Pancreas (tissue), 10 donors: ENCODE data around the gene HDAC4. TPM values are rescaled to one million over a fixed set of nuclear protein-coding genes. Genes with fewer than 3 reads are reported as not detected.
"Not testable (repeated sequence)": the region's sequence is repeated elsewhere in the genome, so short reads cannot be mapped to it uniquely, and the experiment has no call there.

Source experiments
- ATAC-seq, 4 donors: fragments of 200-7000 bp; cut with Tn5 transposase; one replicate each; pipeline versions ENCODE4 v1.8.0 to v1.9.1; 2020; ENCODE audit warnings: mild to moderate bottlenecking in 4 of 4, moderate library complexity in 4 of 4
- DNase-seq, 6 donors: peaks; one replicate each; pipeline ENCODE4 v3.0.0-alpha.2; 2020
- FAIRE-seq: peaks from 2 replicates; lab custom pipeline; 2012; peaks lifted over from hg19 to GRCh38; lab: Jason Lieb, UNC
- H3K27ac ChIP-seq, 4 donors: fragments of 200-600 bp; sonication (generic); 1 replicate in 3 of 4; 2 replicates in 1 of 4; pipeline versions ENCODE4 v1.5.0 to v1.8.0; 2020
- H3K27me3 ChIP-seq, 4 donors: fragments of 200-600 bp; one replicate each; pipeline ENCODE4 v1.8.0; 2021
- H3K36me3 ChIP-seq, 3 donors: fragments of 200-600 bp; sonication (generic) in 1 of 3; one replicate each; pipeline versions ENCODE4 v1.5.0 to v1.8.0; 2020 to 2021
- H3K4me1 ChIP-seq, 3 donors: fragments of 200-600 bp; one replicate each; pipeline ENCODE4 v1.8.0; 2021
- H3K4me3 ChIP-seq, 4 donors: fragments of 200-600 bp; sonication (generic) in 2 of 4; one replicate each; pipeline versions ENCODE4 v1.5.0 to v1.8.0; 2020 to 2021
- H3K9me3 ChIP-seq, 4 donors: fragments of 200-600 bp; one replicate each; pipeline ENCODE4 v1.8.0; 2021
- CTCF ChIP-seq, 4 donors: fragments of 200-600 bp; sonication (generic) in 3 of 4; IDR thresholded peaks; one replicate each; pipeline versions ENCODE4 v1.5.0 to v1.8.0; 2021; ENCODE audit warnings: antibody characterized with exemption in 4 of 4
- WGBS, 2 donors: extraction: QIAGEN DNeasy Blood & Tissue Kit; methylation state at CpG; one replicate each; pipeline ENCODE4 v1.1.7; 2013; 5-methylcytosine and 5-hydroxymethylcytosine counted together
- intact Hi-C, 3 donors: fragments of 100-400 bp; cut with DNase I; formaldehyde crosslinking; loops; one replicate each; pipeline versions ENCODE4 v1.11.1 to v1.14.2; 2022
- polyA plus RNA-seq, 2 donors: library from polyadenylated mRNA; stranded (reverse); fragments of 200-250 nt; gene quantifications; one replicate each; pipeline ENCODE4 v1.2.3, GENCODE V29; 2013
- total RNA-seq, 6 donors: library from RNA; stranded (reverse); fragmentation: NEBNext Ultra II Directional in 4 of 6; extraction: Animal tissue kit (Norgen Biotek cat#: 25700) in 4 of 6; gene quantifications; one replicate each; pipeline versions ENCODE4 v1.2.1 to v1.2.4, GENCODE V29; 2021 to 2023
- donor health status: healthy with polysubstance abuse.
- donor health status: DM: no; HTN: no; CAD: no; lungs with moderate emphysema.
- donor health status: DM: no; HTN: no; CAD: no.
- donor health status: control.
- donor health status: control.
- donor health status: Bipolar disorder and iron deficiency.
- donor health status: DM: yes; HTN: yes; CAD: no.
- donor health status: DM: no; HTN: no; CAD: no.
- donor health status: DM: no; HTN: no; CAD: no.
- donor health status: DM: yes; HTN: yes; CAD: no.

HDAC4 gene
- total RNA-seq = 10 to 100 TPM; 14.7 to 31.8 (median 17.5) TPM
- 10 to 100 TPM in 1 of 2 donors, 1 to 10 TPM in 1; 8.2 to 12.6 TPM for polyA plus RNA-seq

- peak in 2 of 6 donors; percentile 11 to 34 for DNase-seq
- intact Hi-C loops = no loop called here
- no peak for TF ChIP-seq CTCF (IDR thresholded peaks at IDR 0.05)
- FAIRE-seq = no peak
- ATAC-seq = no peak
- Histone ChIP-seq H3K9me3 (no peaks in the 10 kb centered on the region), H3K4me1 (peaks cover 0 to 7% (median 5%) of the 10 kb centered on the region in 3 donors), H3K27me3 (no peaks in the 10 kb centered on the region), H3K27ac (peak within 1 kb of the TSS; percentile 97 to 100 (median 100)), H3K4me3 (peak within 1 kb of the TSS; percentile 50 to 77 (median 68)), H3K36me3 (no peaks in the 10 kb centered on the region)
- WGBS, 2 donors = 0 to 1% methylated on average over 17 to 78 of the region's 78 CpGs
These were observed at the start of gene HDAC4 for GRCh38 chr2:239400596-239401066. Gene HDAC4, minus strand, starts transcription at chr2:239401020. Its CDS starts 48,321 bp downstream, at chr2:239352699.

- FAIRE-seq, H3K4me1 ChIP-seq, H3K4me3 ChIP-seq, ATAC-seq, H3K27ac ChIP-seq, intact Hi-C loops, DNase-seq, H3K27me3 ChIP-seq, H3K9me3 ChIP-seq, H3K36me3 ChIP-seq: not testable (repeated sequence)
- 94% methylated on average over 23 to 32 of the region's 32 CpGs for WGBS, 2 donors
These were observed 48.6 kb upstream of the HDAC4 start for GRCh38 chr2:239449468-239449867.

GRCh38 chr2:239445771-239446524 is 45.1 kb upstream of the HDAC4 start:
- no peak overlapping the region for H3K27ac ChIP-seq
- no peak overlapping the region for H3K4me3 ChIP-seq
- intact Hi-C loops = no loop called here
- 58 to 64% methylated on average over 6 of the region's 6 CpGs for WGBS, 2 donors
- no peaks in the 10 kb centered on the region for H3K36me3 ChIP-seq
- no peak for DNase-seq
- no peaks in the 10 kb centered on the region for H3K27me3 ChIP-seq
- ATAC-seq = peak in 3 of 4 donors; percentile 28 to 50 (median 44)
- TF ChIP-seq CTCF (IDR thresholded peaks at IDR 0.05) = no peak
- no peaks in the 10 kb centered on the region for H3K9me3 ChIP-seq
- no peaks in the 10 kb centered on the region for H3K4me1 ChIP-seq
- no peak for FAIRE-seq

GRCh38 chr2:239444626-239445577 is 44.1 kb upstream of the HDAC4 start:
- Histone ChIP-seq H3K27ac (no peak overlapping the region), H3K4me3 (no peak overlapping the region), H3K9me3 (no peaks in the 10 kb centered on the region), H3K36me3 (no peaks in the 10 kb centered on the region), H3K4me1 (no peaks in the 10 kb centered on the region), H3K27me3 (peaks cover 0 to 4% (median 0%) of the 10 kb centered on the region in 4 donors)
- intact Hi-C loops = no loop called here
- TF ChIP-seq CTCF (IDR thresholded peaks at IDR 0.05) = no peak
- FAIRE-seq (no peak), DNase-seq (peak in 2 of 6 donors; percentile 22 to 37), ATAC-seq (peak; percentile 70 to 82 (median 75))
- 46 to 56% methylated on average over 20 of the region's 20 CpGs for WGBS, 2 donors
